Neural cell (in vitro differentiated cells): ENCODE results near the gene AK8.

ENCODE experiments used
- EZH2 ChIP-seq: fragments of 200-600, 300-800 bp; shearing (Covaris generic), sonication (generic); IDR thresholded peaks from 2 replicates; pipeline ENCODE4 v1.6.1; 2014; ENCODE audit warnings: antibody characterized with exemption, low read length, borderline replicate concordance, mild to moderate bottlenecking; ENCODE audit not compliant: insufficient read depth, poor library complexity, severe bottlenecking
- RAD21 ChIP-seq: fragments of 450-650 bp; conservative IDR thresholded peaks from 2 replicates; pipeline ENCODE4 v1.6.1; 2014; ENCODE audit warnings: antibody characterized with exemption, mild to moderate bottlenecking, moderate library complexity

GRCh38 chr9:132782037-132782436 is 96.0 kb downstream of the AK8 start:
- no peak for TF ChIP-seq EZH2
- no peak for TF ChIP-seq RAD21
